ENCODE results near the gene EVPL.

- TF ChIP-seq, protein P1, sequence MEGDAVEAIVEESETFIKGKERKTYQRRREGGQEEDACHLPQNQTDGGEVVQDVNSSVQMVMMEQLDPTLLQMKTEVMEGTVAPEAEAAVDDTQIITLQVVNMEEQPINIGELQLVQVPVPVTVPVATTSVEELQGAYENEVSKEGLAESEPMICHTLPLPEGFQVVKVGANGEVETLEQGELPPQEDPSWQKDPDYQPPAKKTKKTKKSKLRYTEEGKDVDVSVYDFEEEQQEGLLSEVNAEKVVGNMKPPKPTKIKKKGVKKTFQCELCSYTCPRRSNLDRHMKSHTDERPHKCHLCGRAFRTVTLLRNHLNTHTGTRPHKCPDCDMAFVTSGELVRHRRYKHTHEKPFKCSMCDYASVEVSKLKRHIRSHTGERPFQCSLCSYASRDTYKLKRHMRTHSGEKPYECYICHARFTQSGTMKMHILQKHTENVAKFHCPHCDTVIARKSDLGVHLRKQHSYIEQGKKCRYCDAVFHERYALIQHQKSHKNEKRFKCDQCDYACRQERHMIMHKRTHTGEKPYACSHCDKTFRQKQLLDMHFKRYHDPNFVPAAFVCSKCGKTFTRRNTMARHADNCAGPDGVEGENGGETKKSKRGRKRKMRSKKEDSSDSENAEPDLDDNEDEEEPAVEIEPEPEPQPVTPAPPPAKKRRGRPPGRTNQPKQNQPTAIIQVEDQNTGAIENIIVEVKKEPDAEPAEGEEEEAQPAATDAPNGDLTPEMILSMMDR (IDR thresholded peaks at IDR 0.05) = no peak
- TF ChIP-seq EZH2 (IDR thresholded peaks at IDR 0.05) = no peak
- TF ChIP-seq EZH2phosphoT487 (IDR thresholded peaks at IDR 0.05) = no peak
Observed at GRCh38 chr17:75996665-75997590, 30.2 kb downstream of the EVPL start.

Measured in neural progenitor cell (in vitro differentiated cells).